B cell (primary cell): ENCODE measurements around the gene BTAF1. TPM values are rescaled to one million over a fixed set of nuclear protein-coding genes. Genes with fewer than 3 reads are reported as not detected.

Source experiments
- ATAC-seq: fragments of 200-7000 bp; cut with Tn5 transposase; one replicate; pipeline ENCODE4 v1.10.0; 2021; ENCODE audit warnings: low read depth, mild to moderate bottlenecking, moderate number of reproducible peaks, moderate library complexity
- CTCF ChIA-PET: fragments of 350-600 bp; sonication (Branson Sonifier 250); formaldehyde crosslinking; loops from one replicate; lab custom pipeline; 2021; ENCODE audit warnings: antibody characterized with exemption, inconsistent platforms; lab: Charles Lee
- POLR2A ChIA-PET: fragments of 350-600 bp; sonication (Branson Sonifier 250); formaldehyde crosslinking; loops from one replicate; lab custom pipeline; 2021; ENCODE audit warnings: antibody characterized with exemption; lab: Charles Lee
- DNase-seq: peaks from one replicate; pipeline ENCODE4 v3.0.0; 2013
- H2AFZ ChIP-seq: 2 replicates; pipeline ENCODE4 v1.6.1; 2012; ENCODE audit warnings: mild to moderate bottlenecking, low read depth, low read length; ENCODE audit not compliant: insufficient read depth, poor library complexity, severe bottlenecking
- H3K27ac ChIP-seq, 2 donors: 1 replicate in 1 of 2; 2 replicates in 1 of 2; pipeline ENCODE4 v1.5.1; 2012 to 2013; ENCODE audit warnings: low read length in 2 of 2, mild to moderate bottlenecking in 2 of 2, moderate library complexity in 1 of 2
- H3K27me3 ChIP-seq, 4 experiments: fragments of 200-600 bp in 1 of 4; sonication (generic) in 1 of 4; replicated peaks in 1 of 4; 1 replicate in 2 of 4; 2 replicates in 2 of 4; pipeline versions ENCODE4 v1.6.1 to v1.7.0; 2013 to 2016; ENCODE audit warnings: low read length in 3 of 4, mild to moderate bottlenecking in 2 of 4, mixed read lengths in 1 of 4, moderate library complexity in 1 of 4; ENCODE audit not compliant: insufficient read depth in 4 of 4, control insufficient read depth in 3 of 4; ENCODE audit errors: control extremely low read depth in 1 of 4
- H3K36me3 ChIP-seq, 2 experiments: replicated peaks in 1 of 2; 1 replicate in 1 of 2; 2 replicates in 1 of 2; pipeline versions ENCODE4 v1.6.1 to v1.7.1; 2013; ENCODE audit warnings: low read length in 1 of 2; ENCODE audit not compliant: insufficient read depth in 2 of 2, control insufficient read depth in 1 of 2; ENCODE audit errors: control extremely low read depth in 1 of 2, extremely low read depth in 1 of 2
- H3K4me1 ChIP-seq, 2 donors: fragments of 200-600 bp in 1 of 2; sonication (generic) in 1 of 2; 1 replicate in 1 of 2; 2 replicates in 1 of 2; pipeline versions ENCODE4 v1.5.1 to v1.6.1; 2013 to 2017; ENCODE audit warnings: low read length in 2 of 2; ENCODE audit not compliant: control insufficient read depth in 2 of 2, insufficient read depth in 2 of 2
- H3K4me2 ChIP-seq: replicated peaks from 2 replicates; pipeline ENCODE3; 2012; ENCODE audit warnings: mild to moderate bottlenecking, low read depth, low read length; ENCODE audit not compliant: poor library complexity, severe bottlenecking
- H3K4me3 ChIP-seq, 5 experiments: fragments of 200-600 bp in 1 of 5; sonication (generic) in 1 of 5; 1 replicate in 3 of 5; 2 replicates in 2 of 5; pipeline versions ENCODE4 v1.5.1 to v1.7.0; 2011 to 2016; ENCODE audit warnings: low read length in 4 of 5, mild to moderate bottlenecking in 4 of 5, low read depth in 2 of 5, control low read depth in 1 of 5, moderate library complexity in 1 of 5; ENCODE audit not compliant: insufficient read depth in 1 of 5; ENCODE audit errors: control extremely low read depth in 1 of 5, extremely low read depth in 1 of 5
- H3K79me2 ChIP-seq: fragments of 200-600 bp; sonication (generic); one replicate; pipeline ENCODE4 v1.6.0; 2016; ENCODE audit warnings: low read length; ENCODE audit not compliant: control insufficient read depth, insufficient read depth
- H3K9ac ChIP-seq: fragments of 200-600 bp; sonication (generic); 2 replicates; pipeline ENCODE4 v1.6.1; 2017; ENCODE audit warnings: mild to moderate bottlenecking, low read length, moderate library complexity
- H3K9me3 ChIP-seq, 3 donors: one replicate each; pipeline versions ENCODE4 v1.6.1 to v1.7.1; 2013; ENCODE audit warnings: low read length in 2 of 3; ENCODE audit not compliant: control insufficient read depth in 2 of 3, insufficient read depth in 1 of 3; ENCODE audit errors: control extremely low read depth in 1 of 3
- H4K20me1 ChIP-seq: 2 replicates; pipeline ENCODE4 v1.6.0; 2012; ENCODE audit warnings: mild to moderate bottlenecking, low read length; ENCODE audit not compliant: insufficient read depth, control insufficient read depth, poor library complexity, severe bottlenecking
- H3K27ac Mint-ChIP-seq: one replicate; pipeline ENCODE4 v1.8.0; 2021; ENCODE audit warnings: mixed read lengths
- H3K27me3 Mint-ChIP-seq: one replicate; pipeline ENCODE4 v1.8.0; 2021; ENCODE audit warnings: mixed read lengths
- H3K4me1 Mint-ChIP-seq: one replicate; pipeline ENCODE4 v1.8.0; 2021; ENCODE audit warnings: mixed read lengths
- H3K4me3 Mint-ChIP-seq: one replicate; pipeline ENCODE4 v1.8.0; 2021; ENCODE audit warnings: mixed read lengths
- H3K9me3 Mint-ChIP-seq: one replicate; pipeline ENCODE4 v1.8.0; 2022; ENCODE audit warnings: mixed read lengths; ENCODE audit not compliant: insufficient read depth
- CTCF ChIP-seq: fragments of 200-600 bp; IDR thresholded peaks from one replicate; pipeline ENCODE4 v1.8.0; 2022; ENCODE audit warnings: antibody characterized with exemption, mild to moderate bottlenecking
- EZH2 ChIP-seq: IDR thresholded peaks from 2 replicates; pipeline ENCODE4 v1.6.1; 2012; ENCODE audit warnings: borderline replicate concordance, low read depth, mild to moderate bottlenecking, moderate library complexity, low read length; ENCODE audit not compliant: insufficient read depth, poor library complexity, severe bottlenecking
- WGBS: methylation state at CpG from one replicate; pipeline ENCODE4 v1.1.5; 2013; ENCODE audit warnings: missing lambda C conversion rate; ENCODE audit not compliant: insufficient coverage; 5-methylcytosine and 5-hydroxymethylcytosine counted together
- intact Hi-C: fragments of 100-400 bp; cut with micrococcal nuclease; formaldehyde crosslinking; loops from one replicate; pipeline ENCODE4 v1.10.0; 2022
- polyA plus RNA-seq: library from polyadenylated mRNA; depleted of rRNA; stranded (reverse); fragments of >200 nt; gene quantifications from 2 replicates; pipeline ENCODE4 v1.2.3, GENCODE V29; 2012
- total RNA-seq, 2 donors: library from RNA; stranded (reverse); fragments of 120-200 nt in 1 of 2; gene quantifications; 1 replicate in 1 of 2; 2 replicates in 1 of 2; pipeline versions ENCODE4 v1.2.3 to v1.2.4, GENCODE V29; 2013 to 2022

The BTAF1 gene
- total and polyA plus RNA-seq, 2 donors (not counting 1 experiment from before 2014, with no cell fraction given) = 58.2 to 78.1 TPM

GRCh38 chr10:92045641-92046106 lies 122.1 kb downstream of the BTAF1 start:
- no peaks in the 10 kb centered on the region for H4K20me1 ChIP-seq
- TF ChIP-seq CTCF (no peak), EZH2 (no peak)
- no peak overlapping the region for H3K4me3 ChIP-seq
- H3K27ac ChIP-seq = no peak overlapping the region
- no peaks in the 10 kb centered on the region for H3K9me3 ChIP-seq
- Mint-ChIP-seq H3K27ac (no peak overlapping the region), H3K9me3 (no peaks in the 10 kb centered on the region), H3K4me3 (no peak overlapping the region), H3K27me3 (no peaks in the 10 kb centered on the region), H3K4me1 (peaks cover 12% of the 10 kb centered on the region)
- POLR2A ChIA-PET = no interaction called here
- WGBS = 82% methylated on average over 34 of the region's 37 CpGs
- intact Hi-C loops = no loop called here
- no peak overlapping the region for H2AFZ ChIP-seq
- DNase-seq (no peak), ATAC-seq (no peak)
- H3K4me1 ChIP-seq = peaks cover 9 to 11% of the 10 kb centered on the region in 2 donors
- H3K4me2 ChIP-seq = no peak overlapping the region
- CTCF ChIA-PET = no interaction called here
- H3K79me2 ChIP-seq = no peaks in the 10 kb centered on the region
- H3K27me3 ChIP-seq = no peaks in the 10 kb centered on the region
- no peaks in the 10 kb centered on the region for H3K36me3 ChIP-seq
- H3K9ac ChIP-seq = no peak overlapping the region

GRCh38 chr10:92047215-92047614 lies 123.6 kb downstream of the BTAF1 start:
- TF ChIP-seq EZH2 (no peak), CTCF (no peak)
- CTCF ChIA-PET = no interaction called here
- no peaks in the 10 kb centered on the region for H3K9me3 Mint-ChIP-seq
- ATAC-seq (no peak), DNase-seq (no peak)
- Histone ChIP-seq H3K9ac (no peak overlapping the region), H3K36me3 (peaks cover 0 to 3% of the 10 kb centered on the region in 2 experiments), H3K79me2 (no peaks in the 10 kb centered on the region), H3K4me3 (no peak overlapping the region), H4K20me1 (no peaks in the 10 kb centered on the region), H3K4me2 (no peak overlapping the region), H3K27me3 (no peaks in the 10 kb centered on the region), H3K4me1 (peaks cover 9 to 11% of the 10 kb centered on the region in 2 donors), H3K9me3 (no peaks in the 10 kb centered on the region), H3K27ac (peak overlapping the region in 1 of 2 donors; percentile 41), H2AFZ (no peak overlapping the region)
- no peaks in the 10 kb centered on the region for H3K27me3 Mint-ChIP-seq
- H3K4me3 Mint-ChIP-seq = no peak overlapping the region
- intact Hi-C loops = no loop called here
- no peak overlapping the region for H3K27ac Mint-ChIP-seq
- peaks cover 12% of the 10 kb centered on the region for H3K4me1 Mint-ChIP-seq
- POLR2A ChIA-PET = interaction anchor here (0.7 kb wide), 1 partner anchor 545 kb away, joined by 4 read pairs; no protein-coding TSS in a partner anchor
